PFSK-1 (cell line): ENCODE results near the gene NT5C1A.

Experiments
- FOXP2 ChIP-seq: optimal IDR thresholded peaks from 2 replicates; pipeline ENCODE3; 2011; ENCODE audit warnings: borderline replicate concordance, control low read depth, inconsistent platforms; ENCODE audit not compliant: insufficient read depth; ENCODE audit errors: extremely low read length, extremely low read depth
- POLR2AphosphoS5 ChIP-seq: IDR thresholded peaks from 2 replicates; pipeline ENCODE4 v1.6.1; 2012; ENCODE audit warnings: low read depth, mild to moderate bottlenecking, control low read depth, low read length, moderate library complexity
- SIN3A ChIP-seq: IDR thresholded peaks from 2 replicates; pipeline ENCODE4 v1.6.1; 2012; ENCODE audit warnings: mild to moderate bottlenecking, low read length, moderate library complexity, borderline replicate concordance; ENCODE audit not compliant: insufficient read depth
- TAF1 ChIP-seq: IDR thresholded peaks from 2 replicates; pipeline ENCODE4 v1.6.1; 2012; ENCODE audit warnings: low read length, control low read depth, borderline replicate concordance; ENCODE audit not compliant: insufficient read depth

- TF ChIP-seq POLR2AphosphoS5, result no peak
- no peak for TF ChIP-seq SIN3A
- TF ChIP-seq TAF1, result no peak
- TF ChIP-seq FOXP2, result no peak
Measured at GRCh38 chr1:39707506-39707905, 35.6 kb upstream of the NT5C1A start.
